Pons (tissue), 1 donor: Measurements from ENCODE around the gene RINL.
"Not testable (repeated sequence)": the region's sequence is repeated elsewhere in the genome, so short reads cannot be mapped to it uniquely, and the experiment has no call there.

Experiments used
- DNase-seq: peaks from one replicate; pipeline ENCODE4 v3.0.0-alpha.2; 2016; ENCODE audit warnings: low spot score

RINL gene

DNA sequence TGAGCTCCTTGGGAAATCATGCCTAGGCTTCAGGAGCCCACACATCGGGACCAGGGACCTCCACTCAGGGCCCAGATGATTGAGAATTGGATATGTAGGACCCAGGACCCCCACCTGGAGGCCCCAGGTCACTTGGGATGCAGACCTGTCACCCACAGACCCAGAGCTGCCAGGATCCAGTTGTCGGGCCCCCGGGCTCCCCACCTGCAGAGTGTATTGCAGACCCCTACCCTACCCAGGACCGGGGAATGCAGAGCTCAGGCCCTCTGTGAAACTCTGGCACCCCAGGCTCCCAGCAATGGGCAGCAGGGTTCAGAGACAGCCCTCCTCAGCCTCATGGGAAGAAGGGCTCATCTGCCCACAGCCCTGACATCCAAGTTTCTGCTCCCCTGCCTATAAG lies 27.5 kb upstream of the RINL start:
- no peak for DNase-seq

DNA sequence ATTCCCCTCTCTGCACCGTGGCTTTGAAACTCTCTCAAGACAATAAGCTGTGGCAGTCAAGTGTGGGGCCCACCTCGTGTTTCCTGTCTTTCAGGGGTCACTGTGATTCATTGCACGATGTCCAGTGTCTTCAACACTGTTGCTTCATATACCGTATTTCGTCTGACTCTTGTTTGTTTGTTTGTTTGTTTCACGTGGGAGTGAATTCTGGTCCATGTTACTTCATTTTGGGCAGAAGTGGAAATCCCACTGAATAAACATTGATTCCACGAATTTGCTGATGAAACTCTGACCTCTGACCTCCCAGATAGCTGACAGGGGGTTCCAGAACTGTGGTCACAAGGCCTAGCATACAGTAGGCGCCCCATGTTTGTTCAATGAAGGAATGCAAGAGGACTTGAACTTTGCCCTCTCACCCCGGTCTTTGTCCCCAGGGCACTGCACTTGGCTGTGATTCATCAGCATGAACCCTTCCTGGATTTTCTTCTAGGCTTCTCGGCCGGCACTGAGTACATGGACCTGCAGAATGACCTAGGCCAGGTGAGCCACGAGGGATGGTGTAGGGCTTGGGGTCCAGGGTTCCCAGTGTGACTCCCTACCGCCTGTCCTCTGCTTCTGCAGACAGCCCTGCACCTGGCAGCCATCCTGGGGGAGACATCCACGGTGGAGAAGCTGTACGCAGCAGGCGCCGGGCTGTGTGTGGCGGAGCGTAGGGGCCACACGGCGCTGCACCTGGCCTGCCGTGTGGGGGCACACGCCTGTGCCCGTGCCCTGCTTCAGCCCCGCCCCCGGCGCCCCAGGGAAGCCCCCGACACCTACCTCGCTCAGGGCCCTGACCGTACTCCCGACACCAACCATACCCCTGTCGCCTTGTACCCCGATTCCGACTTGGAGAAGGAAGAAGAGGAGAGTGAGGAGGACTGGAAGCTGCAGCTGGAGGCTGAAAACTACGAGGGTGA lies 26.8 kb upstream of the RINL start:
- DNase-seq = no peak

DNA sequence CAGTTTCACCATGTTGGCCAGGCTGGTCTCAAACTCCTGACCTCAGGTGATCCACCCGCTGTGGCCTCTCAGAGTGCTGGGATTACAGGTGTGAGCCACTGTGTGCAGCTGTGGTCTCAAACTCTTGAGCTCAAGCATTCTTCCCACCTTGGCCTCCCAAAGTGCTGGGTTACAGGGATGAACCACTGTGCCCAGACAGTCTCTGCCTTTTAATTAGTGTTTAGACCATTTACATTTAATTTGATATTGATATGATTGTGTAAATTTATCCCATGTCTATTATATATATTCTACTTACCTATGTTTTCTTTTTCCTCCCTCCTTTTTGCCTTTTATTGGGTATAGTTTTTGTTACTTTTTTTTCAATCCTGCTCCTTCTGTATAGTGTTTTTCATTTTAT lies 23.6 kb upstream of the RINL start:
- no peak for DNase-seq

DNA sequence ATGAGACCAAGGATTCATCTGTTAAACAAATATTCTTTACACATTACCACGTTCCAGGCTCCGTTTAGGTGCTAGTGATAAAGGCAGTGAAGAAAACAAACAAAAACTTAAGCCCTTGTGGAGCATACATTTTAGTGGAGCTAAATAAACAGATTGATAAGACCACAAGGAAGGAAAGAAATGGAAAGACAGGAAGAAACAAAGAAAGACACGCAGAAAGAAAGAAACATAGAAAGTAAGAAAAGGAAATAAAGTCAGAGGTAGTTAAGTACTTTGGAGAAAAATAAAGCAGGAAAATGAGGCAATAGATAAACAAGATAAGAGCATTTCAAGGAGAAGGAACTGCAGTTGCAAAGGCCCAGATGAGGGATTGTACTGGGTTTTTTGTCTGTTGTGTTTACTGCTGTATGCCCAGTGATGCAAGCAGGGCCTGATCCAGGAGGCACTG lies 22.7 kb upstream of the RINL start:
- DNase-seq = no peak

DNA sequence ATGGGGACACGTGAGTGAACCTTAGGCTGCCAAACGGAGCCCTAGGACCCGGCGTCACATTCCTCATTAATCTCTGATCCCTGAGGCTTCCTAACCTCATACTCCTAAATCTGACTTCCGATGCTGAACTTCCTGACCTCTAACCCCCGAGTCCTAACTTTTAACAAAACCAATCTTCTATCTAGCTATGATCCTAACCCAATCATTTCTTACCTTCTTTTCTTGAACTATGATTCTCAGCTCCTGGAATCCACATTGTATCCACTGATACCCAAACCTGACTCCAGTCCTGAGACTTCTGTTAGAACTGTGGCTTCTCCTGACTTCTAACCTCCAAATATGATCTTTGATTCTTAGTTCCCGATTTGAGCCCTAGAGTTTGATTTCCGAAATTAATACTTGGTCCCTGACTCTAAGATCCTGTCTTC lies 22.1 kb upstream of the RINL start:
- DNase-seq = peak; percentile 72

DNA sequence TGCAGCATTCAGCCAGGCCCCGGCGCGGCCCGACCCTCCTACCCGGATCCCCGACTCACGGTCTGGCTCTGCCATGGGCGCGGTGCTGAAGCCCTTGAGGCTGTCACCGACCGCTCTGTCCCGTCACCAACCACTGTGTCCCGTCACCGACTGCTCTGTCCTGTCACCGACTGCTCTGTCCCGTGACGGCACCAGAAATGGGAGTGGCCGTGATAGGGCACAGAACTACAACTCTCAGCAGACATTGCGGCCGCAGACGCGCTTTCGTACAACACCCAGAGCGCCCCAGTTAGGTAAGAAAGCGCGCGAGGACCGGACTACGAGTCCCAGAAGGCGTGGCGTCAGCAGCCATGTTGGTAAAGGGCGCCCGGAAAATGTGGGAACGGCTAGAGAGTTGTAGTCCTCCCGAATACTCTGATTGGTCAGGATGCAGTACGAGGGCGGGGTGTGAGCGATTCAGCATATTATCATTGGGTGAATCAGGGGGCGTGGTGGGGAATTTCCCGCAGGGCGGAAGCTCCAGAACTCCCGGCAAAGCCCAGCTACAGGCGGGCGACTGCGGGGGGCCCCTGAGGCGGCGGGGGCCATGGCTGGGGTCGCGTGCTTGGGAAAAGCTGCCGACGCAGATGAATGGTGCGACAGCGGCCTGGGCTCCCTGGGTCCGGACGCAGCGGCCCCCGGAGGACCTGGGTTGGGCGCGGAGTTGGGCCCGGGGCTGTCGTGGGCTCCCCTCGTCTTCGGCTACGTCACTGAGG lies 21.5 kb upstream of the RINL start, which contains the start of the genes NFKBIB and SIRT2:
Gene NFKBIB, plus strand, starts transcription at position 523 of the 755 bp plus-strand sequence. Its CDS starts 64 bp downstream, at position 587.
Gene SIRT2, minus strand, starts transcription at position 172 of the 755 bp plus-strand sequence. Its CDS starts 97 bp downstream, at position 75.
- DNase-seq = peak; percentile 100

DNA sequence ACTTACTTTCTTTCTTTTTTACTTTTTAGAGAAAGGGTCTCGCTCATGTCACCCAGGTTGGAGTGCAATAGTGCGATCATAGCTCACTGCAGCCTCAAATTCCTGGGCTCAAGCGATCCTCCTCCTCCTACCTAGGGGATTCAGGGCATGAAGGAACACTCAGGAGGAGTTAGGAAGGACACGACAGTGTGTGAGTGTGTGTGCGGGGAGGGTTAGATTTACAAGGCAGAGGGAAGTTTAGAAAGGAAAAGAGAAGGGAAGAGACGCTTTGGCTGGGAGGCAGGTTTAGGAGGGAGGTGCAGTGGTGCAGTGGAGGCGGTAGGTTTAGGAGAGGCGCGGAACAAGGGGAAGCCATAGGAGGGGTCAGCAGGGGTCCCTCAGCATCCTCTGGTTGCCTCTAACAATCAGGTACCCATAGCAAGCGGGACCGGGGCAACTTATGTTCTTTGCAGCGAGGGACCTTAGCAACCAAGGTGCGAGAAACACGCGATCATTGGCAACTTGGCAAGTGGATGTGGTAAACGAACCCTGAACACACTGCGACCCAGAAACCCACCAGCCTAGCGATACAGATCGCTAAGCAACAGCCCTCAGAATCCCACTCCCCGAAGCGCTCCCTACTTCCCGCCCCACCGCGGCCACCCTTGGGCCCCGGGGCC lies 20.8 kb upstream of the RINL start:
- no peak for DNase-seq

DNA sequence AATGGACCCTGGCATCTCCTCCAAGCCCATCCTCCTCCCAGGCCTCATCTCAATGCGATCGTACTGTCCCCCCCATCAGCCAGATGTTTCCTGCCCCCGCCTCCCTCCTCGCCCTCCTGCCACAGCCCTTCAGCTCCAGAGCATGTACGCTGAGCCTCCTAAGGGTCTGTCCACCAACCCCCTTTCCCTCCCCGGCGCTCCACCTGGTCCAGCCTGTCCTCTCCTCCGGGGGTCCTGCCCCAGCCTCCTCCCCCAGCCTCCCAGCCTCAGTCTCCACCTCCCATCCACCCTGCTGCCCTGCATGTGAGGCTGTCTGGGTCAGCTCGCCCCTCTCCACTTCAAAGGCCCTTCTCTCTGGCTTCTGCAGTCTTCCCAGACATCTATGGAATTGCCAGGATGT lies 16.9 kb upstream of the RINL start:
- no peak for DNase-seq

DNA sequence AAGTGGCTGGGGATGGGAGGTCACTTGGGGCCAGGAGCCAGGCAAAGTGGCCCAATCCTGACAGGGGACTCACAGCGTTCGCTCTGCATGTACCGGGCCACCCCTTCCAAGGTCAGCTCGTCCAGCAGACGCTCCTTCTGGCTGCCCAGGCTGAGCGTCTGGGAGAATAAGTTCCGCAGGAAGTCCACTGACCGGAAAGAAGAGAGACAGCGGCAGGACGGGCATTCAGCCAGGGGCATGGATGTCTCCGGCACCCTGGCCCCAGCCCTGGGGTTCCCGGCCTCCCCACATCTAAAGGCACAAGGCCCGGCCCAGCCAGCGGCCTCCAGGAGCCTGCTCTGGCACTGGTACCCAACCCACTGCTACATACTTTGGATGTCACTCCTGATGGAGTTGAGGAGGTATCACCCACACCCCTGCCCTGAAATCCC lies 15.3 kb upstream of the RINL start:
- DNase-seq = no peak

DNA sequence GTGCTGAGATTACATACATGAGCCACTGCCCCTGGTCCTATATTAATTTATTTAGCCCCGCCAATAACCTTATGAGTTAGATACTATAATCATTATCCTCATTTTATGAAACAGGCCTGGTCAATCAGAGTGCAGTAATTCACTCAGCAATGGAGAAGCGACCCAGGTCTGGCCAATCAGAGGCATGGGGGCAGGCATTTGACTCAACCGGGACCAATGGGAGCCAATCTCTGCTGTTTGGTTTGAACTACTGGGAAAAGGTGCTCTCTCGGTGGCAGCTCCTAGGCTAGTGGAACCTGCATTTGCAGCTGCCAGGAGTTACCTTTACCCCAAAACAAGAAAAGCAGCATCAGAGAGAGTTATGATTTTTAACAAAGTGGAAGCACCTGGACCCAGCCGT lies 14.8 kb upstream of the RINL start:
- DNase-seq = no peak

DNA sequence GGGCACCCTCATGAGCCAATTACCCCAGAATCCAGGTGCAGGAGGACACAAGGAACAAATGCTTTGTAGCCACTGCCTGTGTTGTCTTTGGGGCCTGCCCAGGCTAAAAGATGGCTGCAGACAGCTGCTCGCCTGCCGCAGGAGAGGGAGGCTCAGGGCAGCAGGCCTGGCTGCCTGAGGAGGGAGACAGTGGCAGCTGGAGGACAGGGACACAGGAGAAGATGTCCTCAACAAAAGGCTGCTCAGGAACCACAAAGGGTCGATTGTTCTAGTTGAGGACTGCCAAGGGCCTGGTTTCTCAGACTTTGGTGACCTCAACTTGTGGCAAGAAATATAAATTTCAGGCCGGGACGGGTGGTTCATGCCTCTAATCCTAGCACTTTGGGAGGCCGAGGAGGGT lies 13.7 kb upstream of the RINL start:
- DNase-seq = peak; percentile 91

DNA sequence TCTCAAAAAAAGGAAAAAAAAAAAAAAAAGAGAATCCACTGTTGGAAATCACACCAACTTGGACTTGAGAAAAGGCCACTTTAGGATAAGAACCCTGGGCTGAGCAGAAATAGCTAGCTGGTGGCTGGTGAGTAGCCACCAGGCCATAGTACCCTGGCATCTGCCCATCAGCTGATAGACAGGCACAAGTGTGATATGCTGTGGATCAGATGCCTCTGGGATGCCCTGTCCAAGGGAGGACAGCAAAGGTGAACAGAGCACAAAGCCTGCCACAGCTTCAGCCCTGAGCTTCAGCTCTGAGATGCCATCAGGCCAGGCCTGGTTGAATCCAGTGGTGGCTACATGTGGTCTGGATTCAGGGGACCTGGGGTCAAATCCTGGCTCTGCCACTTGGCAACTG lies 12.6 kb upstream of the RINL start:
- DNase-seq = no peak

DNA sequence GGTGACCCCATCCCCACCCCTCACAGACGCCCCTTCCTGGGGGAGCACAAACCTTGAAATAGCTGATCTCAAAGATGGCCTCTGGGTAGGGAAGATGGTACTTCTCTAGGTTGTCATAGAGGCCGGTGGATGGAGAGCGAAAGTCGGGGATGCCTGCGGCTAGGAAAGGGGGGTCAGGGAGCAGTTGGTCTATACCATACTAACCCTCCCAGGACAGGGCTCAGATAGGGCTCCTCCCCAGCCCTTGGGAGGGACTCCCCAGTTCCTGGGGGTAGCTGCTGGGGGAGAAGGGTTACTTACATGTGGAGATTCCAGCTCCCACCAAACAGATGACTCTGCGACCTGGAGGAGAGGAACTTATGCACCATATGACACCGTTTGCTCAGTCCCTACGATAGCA lies 11.7 kb upstream of the RINL start:
- DNase-seq = no peak

DNA sequence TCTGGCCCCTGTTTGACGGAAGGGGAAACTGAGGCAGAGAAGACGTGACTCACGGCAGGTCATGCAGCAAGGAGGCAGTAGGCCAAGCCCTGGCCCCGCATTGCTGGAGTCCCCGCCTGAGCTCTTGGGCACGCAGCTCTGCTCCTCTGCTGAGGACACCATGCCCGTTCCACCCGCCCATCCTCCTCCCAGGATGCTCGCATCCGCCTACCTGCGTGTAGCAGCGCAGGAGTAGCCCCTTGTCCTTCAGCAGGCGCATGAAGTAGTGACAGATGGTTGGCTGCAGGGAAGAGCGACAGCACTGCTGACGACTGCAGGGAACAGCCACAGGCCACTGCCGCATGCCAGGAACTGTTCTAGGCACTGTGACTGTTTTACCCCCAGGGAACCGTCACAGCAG lies 10.8 kb upstream of the RINL start:
- DNase-seq = no peak

DNA sequence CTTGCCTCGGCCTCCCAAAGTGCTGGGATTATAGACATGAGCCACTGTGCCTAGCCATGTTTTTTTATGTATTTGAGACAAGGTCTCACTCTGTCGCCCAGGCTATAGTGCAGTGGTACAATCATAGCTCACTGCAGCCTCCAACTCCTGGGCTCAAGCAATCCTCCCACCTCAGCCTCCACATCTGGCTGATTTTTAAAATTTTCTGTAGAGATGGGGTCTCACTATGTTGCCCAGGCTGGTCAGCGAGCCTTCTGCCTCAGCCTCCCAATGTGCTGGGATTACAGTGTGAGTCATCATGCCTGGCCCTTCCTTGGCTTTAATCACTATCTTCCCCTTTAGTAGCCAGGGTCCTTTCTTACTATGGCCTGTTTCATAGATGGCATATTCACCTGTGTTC lies 6.6 kb upstream of the RINL start:
- not testable (repeated sequence) for DNase-seq

DNA sequence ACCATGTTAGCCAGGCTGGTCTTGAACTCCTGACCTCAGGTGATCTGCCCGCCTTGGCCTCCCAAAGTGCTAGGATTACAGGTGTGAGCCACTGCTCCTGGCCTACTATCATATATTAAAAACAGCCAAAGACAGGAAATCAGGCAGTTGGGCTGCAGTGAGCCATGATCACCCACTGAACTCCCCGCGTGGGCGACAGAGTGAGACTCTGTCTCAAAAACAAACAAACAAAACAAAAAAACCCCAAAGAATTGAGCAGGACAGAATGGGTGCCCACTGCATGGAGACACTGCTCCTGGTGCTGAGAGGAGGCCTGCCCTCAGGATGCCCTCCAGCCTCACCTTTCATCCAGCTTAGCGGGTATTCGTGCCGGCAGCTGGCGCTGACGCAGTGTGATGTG lies 5.2 kb upstream of the RINL start:
- DNase-seq = no peak

DNA sequence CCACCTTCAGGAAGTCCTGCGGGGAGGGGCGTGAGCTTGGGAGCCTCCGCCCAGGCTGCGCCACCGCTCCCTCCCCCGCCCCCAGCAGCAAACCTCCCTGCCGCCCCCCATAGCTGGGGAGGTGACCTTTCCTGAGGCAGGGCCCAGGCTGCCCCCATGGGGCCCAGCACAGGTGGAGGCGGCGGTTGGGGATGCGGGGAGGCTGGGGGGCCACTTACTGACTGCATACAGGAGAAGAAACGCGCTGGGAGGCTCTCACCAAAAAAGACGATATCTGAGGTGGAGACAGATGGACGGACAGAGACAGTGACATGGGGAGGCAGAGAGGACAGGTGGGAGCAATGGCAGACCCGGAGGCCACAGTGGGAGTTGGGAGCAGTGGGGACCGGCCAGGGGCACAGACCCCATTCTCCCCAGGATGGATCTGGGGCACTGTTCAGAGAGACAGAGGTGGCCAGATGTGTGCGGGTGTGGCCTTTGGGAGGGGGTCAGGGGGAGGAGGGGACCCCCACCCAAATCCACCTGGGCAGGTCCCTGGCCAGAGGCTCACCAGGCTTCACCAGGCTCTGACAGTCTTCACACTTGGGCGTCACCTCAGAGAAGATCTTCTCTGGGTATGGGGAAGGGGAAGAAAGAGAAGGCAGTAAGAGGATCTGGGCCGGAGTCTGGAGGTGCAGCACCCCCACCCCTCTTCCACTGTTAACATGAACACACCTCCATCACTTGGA lies 3.0 kb upstream of the RINL start:
- no peak for DNase-seq

DNA sequence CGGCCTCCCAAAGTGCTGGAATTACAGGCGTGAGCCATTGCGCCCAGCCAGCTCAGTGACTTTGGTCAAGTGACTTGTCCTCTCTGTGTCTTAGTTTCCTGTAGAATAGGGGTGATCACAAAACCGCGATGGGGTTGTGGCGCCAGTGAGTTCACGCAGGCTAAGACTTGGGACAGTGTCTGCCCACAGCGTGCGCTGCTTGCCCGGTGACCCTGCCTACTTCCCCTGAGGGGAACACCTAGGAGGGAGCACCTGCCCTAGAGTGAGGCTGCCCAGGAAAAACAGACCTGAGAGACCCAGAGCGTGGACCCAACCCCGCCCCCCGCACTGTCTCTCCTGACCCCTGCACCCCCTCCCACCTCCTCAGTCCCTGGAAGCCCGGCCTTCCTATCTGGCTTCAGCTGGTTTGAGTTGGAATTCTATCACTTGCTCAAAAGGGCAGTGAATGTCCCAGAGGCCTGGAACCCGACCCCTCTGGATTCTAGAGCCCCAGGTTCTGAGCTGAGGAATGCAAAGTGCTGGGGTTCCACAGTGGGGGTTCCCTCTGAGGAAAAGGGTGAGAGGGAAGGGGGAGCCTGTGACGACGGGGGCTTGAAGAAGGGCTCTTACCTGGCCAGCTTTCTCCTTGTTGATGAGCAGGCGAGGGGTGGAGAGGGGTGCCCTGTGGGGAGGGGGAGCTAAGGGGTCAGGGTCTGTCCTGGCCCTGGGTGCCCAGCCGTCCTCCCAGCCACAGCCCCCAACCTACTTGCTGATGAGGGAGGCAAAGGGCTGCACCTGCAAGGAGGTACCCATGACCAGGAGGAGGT lies 2.2 kb upstream of the RINL start:
- no peak for DNase-seq

DNA sequence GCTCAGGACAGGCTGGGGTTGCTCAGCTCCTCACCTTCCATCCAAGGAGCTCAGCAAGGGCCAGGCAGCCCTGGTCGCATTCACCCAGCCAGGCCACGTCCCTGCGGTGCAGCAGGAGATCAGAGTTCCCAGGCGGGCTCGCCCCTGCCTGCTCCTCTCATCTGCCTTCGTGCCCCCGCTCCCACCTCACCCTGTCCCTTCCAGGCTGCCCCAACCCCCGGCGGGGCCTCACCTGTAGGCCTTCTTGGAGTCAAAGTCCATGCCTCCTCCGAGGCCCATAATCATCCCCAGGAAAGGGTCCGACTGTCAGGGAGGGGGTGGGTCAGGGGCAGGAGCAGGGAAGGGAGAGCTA lies 1.3 kb upstream of the RINL start:
- no peak for DNase-seq

DNA sequence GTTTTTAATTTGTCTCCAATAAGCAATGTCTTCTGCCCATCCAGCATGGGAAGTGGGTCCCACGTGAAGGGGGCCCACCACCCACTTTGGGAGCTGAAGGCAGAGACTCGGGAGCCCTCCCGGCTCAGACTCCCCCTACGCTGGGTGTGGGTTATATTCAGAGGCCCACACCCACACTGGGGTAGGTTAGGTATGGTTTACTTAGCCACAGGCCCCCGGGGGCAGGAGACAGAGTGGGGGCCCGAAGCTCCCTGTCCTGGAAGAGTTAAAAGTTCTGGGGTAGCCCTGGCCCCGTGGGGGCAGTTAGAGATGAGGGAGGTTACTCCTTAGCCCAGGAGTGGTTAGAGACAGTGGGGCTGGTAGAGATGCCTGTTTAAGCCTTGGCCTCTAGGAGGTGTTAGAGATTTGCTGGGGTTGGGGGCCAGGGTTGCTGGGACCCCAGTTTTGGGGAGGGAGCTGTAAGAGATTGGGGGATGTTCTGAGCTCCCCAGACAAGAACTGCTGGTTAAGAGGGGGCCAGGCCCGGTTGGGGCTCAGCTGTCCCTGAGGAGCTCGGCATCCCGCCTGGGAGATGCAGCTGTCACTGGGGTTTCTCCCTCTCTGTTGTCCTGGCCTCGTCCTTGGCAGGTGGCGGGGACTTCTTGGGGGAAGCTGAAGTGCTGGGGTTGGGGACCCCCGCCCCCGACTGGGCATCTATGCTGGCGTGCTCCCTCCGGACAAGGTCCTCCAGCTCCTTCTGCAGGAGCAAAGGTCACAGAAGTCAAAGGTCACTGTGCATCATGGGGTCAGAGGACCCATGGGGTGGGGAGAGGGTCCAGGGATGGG lies 712 bp upstream of the RINL start:
- no peak for DNase-seq
